NCI-H82 treated with DMSO at 0.1 percent for 48 hours (cell line): ENCODE data around the gene KISS1R.

Experiments used
- DNase-seq: peaks from one replicate; lab custom pipeline; 2025; ENCODE audit not compliant: unreplicated experiment; lab: John Stamatoyannopoulos, UW

KISS1R gene

GRCh38 chr19:934865-935479 is 17.8 kb downstream of the KISS1R start:
- no peak for DNase-seq

- no peak for DNase-seq
Observed at GRCh38 chr19:936175-936546, 19.0 kb downstream of the KISS1R start.

- DNase-seq: no peak
Observed at GRCh38 chr19:937259-937694, 20.1 kb downstream of the KISS1R start.

GRCh38 chr19:938233-938923 is 21.2 kb downstream of the KISS1R start:
- DNase-seq: no peak

GRCh38 chr19:939439-939838 is 22.3 kb downstream of the KISS1R start:
- no peak for DNase-seq

- DNase-seq: no peak
Observed at GRCh38 chr19:939922-940321, 22.8 kb downstream of the KISS1R start.

- DNase-seq: no peak
Observed at GRCh38 chr19:940591-941291, 23.6 kb downstream of the KISS1R start.

- DNase-seq: no peak
Observed at GRCh38 chr19:941292-942132, 24.4 kb downstream of the KISS1R start.

- no peak for DNase-seq
Observed at GRCh38 chr19:942133-942645, 25.1 kb downstream of the KISS1R start.

GRCh38 chr19:943551-944170 is 26.5 kb downstream of the KISS1R start:
- no peak for DNase-seq

- DNase-seq: no peak
Observed at GRCh38 chr19:944171-944567, 27.0 kb downstream of the KISS1R start.

GRCh38 chr19:944663-945241 is 27.6 kb downstream of the KISS1R start:
- no peak for DNase-seq

GRCh38 chr19:945401-946252 is 28.5 kb downstream of the KISS1R start:
- DNase-seq: no peak

GRCh38 chr19:947090-947706 is 30.1 kb downstream of the KISS1R start:
- no peak for DNase-seq

- no peak for DNase-seq
Observed at GRCh38 chr19:947707-948539, 30.8 kb downstream of the KISS1R start.

- DNase-seq: no peak
Observed at GRCh38 chr19:948842-949496, 31.8 kb downstream of the KISS1R start.

GRCh38 chr19:950352-951066 is 33.4 kb downstream of the KISS1R start:
- no peak for DNase-seq
